ENCODE measurements around the gene LANCL2. TPM values are rescaled to one million over a fixed set of nuclear protein-coding genes. Genes with fewer than 3 reads are reported as not detected.

The LANCL2 gene
- total RNA-seq, 2 experiments from 2014 or later: 18.3 to 19.1 TPM

DNA sequence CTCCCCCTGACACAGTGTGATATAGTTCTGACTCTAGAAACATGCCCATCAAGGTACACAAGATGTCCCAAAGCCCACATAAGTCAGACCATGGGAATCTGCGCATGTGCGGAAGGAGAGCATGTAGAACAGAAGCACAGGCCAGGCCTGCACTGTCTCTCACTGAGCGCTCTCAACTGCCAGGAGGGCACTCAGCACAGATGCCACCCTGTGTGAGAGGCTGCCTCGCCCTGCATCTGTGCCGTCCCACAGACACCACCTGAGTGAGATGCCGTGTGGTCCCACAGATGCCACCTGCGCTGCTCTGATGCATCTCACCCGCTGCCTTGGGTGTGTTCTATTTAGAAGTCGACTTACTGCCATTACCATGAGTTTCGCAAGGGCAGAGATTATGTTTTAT, 108.8 kb downstream of the LANCL2 start:
- Mint-ChIP-seq H3K4me3 (no peak overlapping the region), H3K27ac (no peak overlapping the region), H3K4me1 (peaks cover 59% of the 10 kb centered on the region), H3K27me3 (no peaks in the 10 kb centered on the region), H3K36me3 (peaks cover 8% of the 10 kb centered on the region), H3K9me3 (no peaks in the 10 kb centered on the region)
- DNase-seq: no peak

DNA sequence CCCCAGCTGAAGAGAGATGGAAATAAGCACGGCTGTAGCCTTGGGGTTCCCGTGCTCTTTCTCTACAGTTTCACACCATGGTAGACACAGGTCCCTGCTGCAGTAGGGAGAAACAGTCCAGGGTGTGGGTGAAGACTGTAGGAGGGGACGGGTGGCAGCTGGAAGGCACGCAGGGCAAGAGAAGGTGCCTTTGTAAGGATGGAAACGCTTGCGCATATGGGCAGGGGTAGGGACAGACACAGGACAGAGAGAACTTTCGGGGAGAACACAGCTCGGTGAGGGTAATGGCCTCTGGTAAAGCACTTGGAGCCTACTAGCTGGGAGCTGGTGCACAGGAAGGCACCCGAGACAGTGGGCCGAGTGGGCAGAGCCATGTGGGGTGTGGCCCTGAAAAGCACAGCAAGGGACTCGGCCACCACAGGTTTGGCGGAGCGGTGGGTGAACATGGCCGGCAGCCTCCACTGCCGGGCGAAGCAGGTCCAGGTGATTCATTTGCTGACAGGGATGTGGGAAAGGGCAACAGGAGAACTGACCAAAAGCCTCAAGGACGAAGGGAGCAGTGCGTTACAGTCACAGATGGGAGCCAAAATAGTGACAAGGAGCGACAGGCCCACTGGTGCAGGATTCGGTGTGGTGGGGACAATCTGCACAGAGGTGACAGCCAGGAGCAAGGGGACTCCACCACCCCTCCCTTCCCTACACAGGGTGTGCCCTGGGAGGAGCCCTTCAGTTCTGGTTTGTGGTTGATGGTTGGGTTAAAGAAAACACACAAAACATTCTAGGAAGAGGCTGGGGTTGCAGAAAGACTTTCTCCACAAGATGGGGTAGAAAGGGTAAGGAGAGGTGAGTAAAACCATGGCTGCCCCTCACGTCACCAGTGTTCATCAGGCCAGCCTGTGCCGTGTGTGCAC, 110.1 kb downstream of the LANCL2 start:
- Mint-ChIP-seq H3K9me3 (no peaks in the 10 kb centered on the region), H3K4me1 (peaks cover 48% of the 10 kb centered on the region), H3K27ac (peak overlapping the region; percentile 47), H3K36me3 (peaks cover 8% of the 10 kb centered on the region), H3K27me3 (no peaks in the 10 kb centered on the region), H3K4me3 (no peak overlapping the region)
- no peak for DNase-seq

DNA sequence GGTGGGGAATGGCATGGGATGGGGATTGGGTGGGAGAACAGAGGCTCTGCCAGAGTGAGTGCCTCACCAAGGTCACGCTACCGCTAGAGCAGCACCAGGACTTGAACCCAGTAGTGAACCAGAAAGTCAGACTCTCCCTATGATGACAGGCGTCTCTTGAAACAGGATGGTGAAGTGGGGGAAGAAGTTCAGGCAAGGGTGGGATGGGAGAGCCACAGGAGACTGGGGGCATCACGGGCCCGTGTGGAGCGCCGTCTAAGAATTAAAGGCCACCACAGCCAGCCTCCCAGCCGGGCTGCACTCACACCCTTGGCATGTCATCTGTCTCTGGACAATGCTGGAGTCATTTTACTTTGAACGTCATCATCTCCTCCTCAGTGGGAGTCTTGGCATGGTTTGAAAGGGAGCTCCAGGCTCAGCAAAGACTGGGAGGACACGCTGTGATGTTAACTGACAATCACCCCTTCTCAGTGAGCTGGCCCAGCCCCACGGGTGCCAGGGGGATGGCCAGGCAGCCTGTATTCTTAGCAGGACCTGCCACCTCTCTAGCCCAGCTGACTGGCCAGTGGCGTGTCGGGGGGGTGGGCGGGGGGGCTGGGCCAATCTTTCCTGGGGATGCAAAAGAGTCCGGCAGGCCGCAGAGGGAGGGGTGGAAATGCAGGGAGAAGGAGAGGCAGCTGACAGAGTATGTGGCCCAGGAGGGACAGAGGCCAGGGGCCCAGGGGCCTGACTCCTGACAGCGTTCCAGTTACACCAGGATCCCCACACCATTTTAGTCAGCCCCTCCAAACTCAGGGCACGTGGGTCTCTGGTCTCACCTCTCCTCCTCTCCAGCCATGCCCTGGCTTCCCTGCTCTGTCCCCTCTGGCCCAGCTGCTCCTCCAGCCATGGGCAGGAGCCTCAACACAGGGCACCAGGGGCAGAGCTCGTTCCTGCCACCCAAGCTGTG, 111.0 kb downstream of the LANCL2 start:
- H3K36me3 Mint-ChIP-seq: peaks cover 8% of the 10 kb centered on the region
- peaks cover 48% of the 10 kb centered on the region for H3K4me1 Mint-ChIP-seq
- no peaks in the 10 kb centered on the region for H3K27me3 Mint-ChIP-seq
- no peaks in the 10 kb centered on the region for H3K9me3 Mint-ChIP-seq
- H3K27ac Mint-ChIP-seq: peak overlapping the region; percentile 8
- DNase-seq: no peak
- H3K4me3 Mint-ChIP-seq: no peak overlapping the region

DNA sequence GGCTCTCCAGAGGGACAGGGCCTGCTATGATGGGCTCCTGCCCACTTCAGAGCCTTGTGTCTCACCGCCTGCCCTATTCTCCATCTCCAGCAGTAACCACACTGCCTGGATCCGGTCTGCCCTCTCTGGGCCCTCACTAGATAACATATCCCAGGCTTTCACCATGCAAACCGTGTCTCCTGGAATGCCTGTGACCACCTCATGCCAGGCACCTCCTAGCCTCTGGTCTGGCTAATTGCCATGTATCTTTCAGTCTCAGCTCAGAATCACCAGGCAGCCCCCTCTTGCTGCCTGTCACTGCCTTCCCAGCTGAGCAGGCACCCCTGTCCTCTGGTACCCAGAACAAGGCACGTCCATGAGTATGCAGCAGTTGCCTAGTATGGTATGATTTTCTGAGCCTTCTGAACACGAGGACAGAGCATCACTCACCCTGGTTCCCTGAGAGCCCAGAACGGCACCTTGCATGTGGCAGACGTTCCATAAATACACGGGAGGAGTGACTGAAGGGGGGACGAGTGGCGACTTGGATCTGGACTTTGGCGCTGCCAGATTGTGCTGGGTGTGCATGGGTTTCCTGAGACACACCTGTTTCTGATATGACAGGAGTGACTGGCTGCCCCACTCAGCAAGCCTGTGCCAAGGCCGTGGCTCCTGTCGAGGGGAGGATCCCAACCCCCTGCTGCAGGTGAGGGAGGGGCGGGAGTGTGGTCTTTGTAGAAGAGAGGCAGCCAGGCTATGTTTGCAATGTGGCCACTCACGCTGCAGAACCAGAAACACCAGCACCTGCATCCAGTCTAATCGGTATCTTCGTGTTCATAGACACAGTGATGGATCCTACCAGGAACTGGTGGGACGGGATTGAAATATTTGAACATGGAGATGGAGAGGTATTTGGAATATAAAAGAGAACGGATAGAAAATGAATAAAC, 112.0 kb downstream of the LANCL2 start:
- Mint-ChIP-seq H3K36me3 (peaks cover 5% of the 10 kb centered on the region), H3K27me3 (no peaks in the 10 kb centered on the region), H3K4me1 (peaks cover 45% of the 10 kb centered on the region), H3K9me3 (no peaks in the 10 kb centered on the region), H3K27ac (no peak overlapping the region), H3K4me3 (no peak overlapping the region)
- no peak for DNase-seq

DNA sequence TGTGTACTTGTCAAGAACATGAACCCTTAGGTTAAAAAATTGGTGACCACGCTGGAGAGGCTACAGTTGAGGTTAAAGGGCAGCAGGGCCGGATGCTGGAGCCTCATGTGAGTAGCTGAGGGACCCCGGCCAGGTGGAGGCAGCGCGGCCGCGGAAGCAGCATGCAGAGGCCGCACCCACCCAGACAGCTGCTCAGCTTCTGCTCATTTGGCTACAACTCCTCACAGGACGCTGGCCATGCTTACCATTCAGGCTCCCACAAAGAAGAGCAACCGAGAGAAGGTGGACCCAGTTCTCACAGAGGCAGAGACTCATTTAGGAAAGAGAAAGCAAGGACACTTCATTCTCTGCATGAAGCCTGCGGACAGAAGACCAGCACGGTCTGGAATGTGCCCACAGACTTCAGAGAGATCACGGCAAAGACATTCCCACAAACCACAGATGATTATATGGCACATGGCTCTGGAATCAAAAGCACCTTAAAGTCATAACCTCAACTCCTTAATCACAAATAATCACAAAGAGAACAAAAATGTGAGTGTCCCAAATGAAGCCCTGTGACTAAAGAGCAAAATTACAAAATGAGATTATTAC, 112.7 kb downstream of the LANCL2 start:
- Mint-ChIP-seq H3K36me3 (peaks cover 5% of the 10 kb centered on the region), H3K27me3 (no peaks in the 10 kb centered on the region), H3K4me1 (peaks cover 50% of the 10 kb centered on the region), H3K9me3 (no peaks in the 10 kb centered on the region), H3K4me3 (no peak overlapping the region), H3K27ac (no peak overlapping the region)
- no peak for DNase-seq

DNA sequence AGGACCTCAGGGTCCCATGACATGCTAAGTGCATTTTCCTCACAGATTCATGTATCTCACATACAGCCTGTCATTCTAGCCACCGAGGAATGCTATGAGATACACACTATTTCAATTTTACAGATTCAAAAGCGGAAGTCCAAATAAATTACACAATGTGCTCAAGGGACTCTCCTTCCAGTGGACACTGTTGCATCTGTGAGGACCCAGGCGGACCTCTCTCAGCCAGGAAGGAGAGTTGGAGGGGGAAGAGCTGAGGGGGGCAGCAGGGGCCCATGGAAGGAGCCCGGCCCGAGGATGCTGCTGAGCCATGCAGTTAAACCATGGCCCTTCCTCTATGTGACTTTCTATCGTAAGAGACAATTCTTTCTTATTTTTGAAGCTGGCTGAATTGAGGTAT, 113.6 kb downstream of the LANCL2 start:
- no peak overlapping the region for H3K4me3 Mint-ChIP-seq
- no peak overlapping the region for H3K27ac Mint-ChIP-seq
- no peaks in the 10 kb centered on the region for H3K9me3 Mint-ChIP-seq
- peaks cover 9% of the 10 kb centered on the region for H3K36me3 Mint-ChIP-seq
- peaks cover 55% of the 10 kb centered on the region for H3K4me1 Mint-ChIP-seq
- H3K27me3 Mint-ChIP-seq: no peaks in the 10 kb centered on the region
- no peak for DNase-seq

DNA sequence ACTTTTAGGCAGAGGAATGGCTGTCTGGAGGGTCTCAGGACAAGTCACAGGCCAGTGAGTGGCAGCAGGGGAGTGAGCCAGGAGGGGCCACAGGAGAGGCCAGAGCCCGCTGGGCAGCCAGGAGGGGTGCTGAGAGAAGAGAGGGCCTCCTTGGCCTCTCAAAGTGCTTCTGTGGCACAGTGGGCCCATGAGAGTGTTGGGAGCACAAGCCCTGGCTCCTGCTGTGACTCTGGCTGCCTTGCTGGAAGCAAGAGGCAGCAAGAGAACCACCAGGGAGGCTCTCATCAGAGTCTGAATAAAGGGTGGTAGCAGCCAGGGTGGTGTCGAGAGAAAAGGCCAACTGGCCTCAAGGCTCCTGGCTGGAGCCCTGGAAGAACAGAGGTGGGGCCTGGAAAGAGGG, 116.0 kb downstream of the LANCL2 start:
- Mint-ChIP-seq H3K9me3 (no peaks in the 10 kb centered on the region), H3K4me3 (no peak overlapping the region), H3K4me1 (peaks cover 39% of the 10 kb centered on the region), H3K27me3 (no peaks in the 10 kb centered on the region), H3K36me3 (peaks cover 17% of the 10 kb centered on the region), H3K27ac (no peak overlapping the region)
- no peak for DNase-seq

DNA sequence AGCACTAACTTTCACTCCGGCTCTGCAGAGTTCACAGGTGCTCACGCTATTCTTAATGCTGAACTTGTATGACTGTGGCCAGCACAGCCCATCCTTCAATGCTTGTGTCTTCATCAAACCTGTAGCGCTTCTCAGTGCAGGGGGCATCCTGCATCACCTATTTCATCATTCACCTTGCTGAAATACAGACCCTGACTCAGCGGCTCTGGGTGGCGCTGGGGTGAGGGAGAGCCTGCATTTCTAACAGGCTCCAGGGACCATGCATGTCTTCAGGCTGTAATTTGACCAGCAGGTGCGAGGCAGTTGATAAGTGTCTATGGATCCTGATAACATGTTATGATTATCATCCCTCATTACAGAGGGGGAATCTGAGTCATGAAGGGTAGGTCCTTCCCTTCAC, 117.9 kb downstream of the LANCL2 start:
- DNase-seq: no peak
- Mint-ChIP-seq H3K4me3 (no peak overlapping the region), H3K4me1 (peaks cover 31% of the 10 kb centered on the region), H3K9me3 (no peaks in the 10 kb centered on the region), H3K36me3 (peaks cover 21% of the 10 kb centered on the region), H3K27me3 (no peaks in the 10 kb centered on the region), H3K27ac (no peak overlapping the region)

Other genes starting within 250 kb of the LANCL2 start
- 10 to 100 TPM; 49.0 to 50.5 TPM for gene VOPP1, start 207.2 kb downstream of the LANCL2 start, total RNA-seq

Data from activated naive CD8-positive, alpha-beta T cell treated with anti-CD3 and anti-CD28 coated beads for 36 hours (primary cell).